Ovary (tissue), 9 donors: ENCODE measurements around the gene DHRS12. TPM values are rescaled to one million over a fixed set of nuclear protein-coding genes. Genes with fewer than 3 reads are reported as not detected.
A peak's percentile ranks its signal among the peaks of the same experiment; 100 is the strongest.

Experiments
- DNase-seq, 5 donors: peaks; one replicate each; pipeline ENCODE4 v3.0.0-alpha.2; 2019 to 2020
- H3K27ac ChIP-seq, 2 donors: fragments of 200-600 bp; one replicate each; pipeline versions ENCODE4 v1.5.1 to v1.8.0; 2019 to 2022
- H3K27me3 ChIP-seq: fragments of 200-600 bp; one replicate; pipeline ENCODE4 v1.8.0; 2022
- H3K36me3 ChIP-seq: fragments of 200-600 bp; sonication (generic); one replicate; pipeline ENCODE4 v1.5.1; 2019
- H3K4me1 ChIP-seq: one replicate; pipeline ENCODE4 v1.8.1; 2013; ENCODE audit warnings: mild to moderate bottlenecking, moderate library complexity; ENCODE audit not compliant: insufficient read depth
- H3K4me3 ChIP-seq: fragments of 200-600 bp; sonication (generic); one replicate; pipeline ENCODE4 v1.5.1; 2017
- H3K9me3 ChIP-seq, 2 donors: fragments of 200-600 bp in 1 of 2; sonication (generic) in 1 of 2; one replicate each; pipeline versions ENCODE4 v1.5.1 to v1.8.1; 2013 to 2019; ENCODE audit warnings: mild to moderate bottlenecking in 1 of 2, moderate library complexity in 1 of 2
- EP300 ChIP-seq: sonication (generic); formaldehyde crosslinking; IDR thresholded peaks from one replicate; pipeline ENCODE4 v1.6.1; 2017; ENCODE audit warnings: antibody characterized with exemption
- POLR2A ChIP-seq: fragments of 450-650 bp; IDR thresholded peaks from one replicate; pipeline ENCODE4 v1.6.1; 2017; ENCODE audit warnings: antibody characterized with exemption, mild to moderate bottlenecking, moderate library complexity
- WGBS, 3 donors: extraction: QIAGEN DNeasy Blood & Tissue Kit in 1 of 3; methylation state at CpG; one replicate each; pipeline versions ENCODE4 v1.1.5 to v1.1.7; 2013 to 2017; 5-methylcytosine and 5-hydroxymethylcytosine counted together
- intact Hi-C, 4 donors: fragments of 100-400 bp; cut with DNase I; formaldehyde crosslinking; loops; one replicate each; pipeline versions ENCODE4 v1.11.0 to v1.15.1; 2022 to 2023
- polyA plus RNA-seq, 2 donors: library from polyadenylated mRNA; stranded (reverse); fragments of 200-250 nt in 1 of 2; fragments of 350-450 nt in 1 of 2; fragmentation: Illumina TruSeq in 1 of 2; extraction: RNeasy Lipid Tissue Mini Kit (QIAGEN cat#74804) in 1 of 2; gene quantifications; one replicate each; pipeline ENCODE4 v1.2.3, GENCODE V29; 2013 to 2014
- total RNA-seq, 7 donors: library from RNA; depleted of rRNA in 2 of 7; stranded (reverse); fragments of >200 nt in 2 of 7; fragmentation: NEBNext Ultra II Directional in 3 of 7; extraction: Animal tissue kit (Norgen Biotek cat#: 25700) in 3 of 7; gene quantifications; one replicate each; pipeline versions ENCODE4 v1.1.0 to v1.2.4, GENCODE V29; 2016 to 2023
- TF ChIP-seq, protein P1 (sequence below), 3 donors: fragments of 450-650 bp in 2 of 3; fragments of 200-600 bp in 1 of 3; IDR thresholded peaks; one replicate each; pipeline versions ENCODE4 v1.5.1 to v1.8.0; 2016 to 2022; ENCODE audit warnings: antibody characterized with exemption in 3 of 3, mild to moderate bottlenecking in 1 of 3
- donor health status: DM: no; HTN: no; CAD: no; lungs with moderate emphysema.
- donor health status: DM: no; HTN: no; CAD: no.
- donor health status: Bipolar disorder and iron deficiency.
- donor health status: DM: yes; HTN: yes; CAD: no.
- donor health status: DM: no; HTN: no; CAD: no.
- donor health status: DM: yes; HTN: yes; CAD: no.

Gene DHRS12
- total and polyA plus RNA-seq, 9 donors = 9.7 to 29.1 (median 18.3) TPM

DNA sequence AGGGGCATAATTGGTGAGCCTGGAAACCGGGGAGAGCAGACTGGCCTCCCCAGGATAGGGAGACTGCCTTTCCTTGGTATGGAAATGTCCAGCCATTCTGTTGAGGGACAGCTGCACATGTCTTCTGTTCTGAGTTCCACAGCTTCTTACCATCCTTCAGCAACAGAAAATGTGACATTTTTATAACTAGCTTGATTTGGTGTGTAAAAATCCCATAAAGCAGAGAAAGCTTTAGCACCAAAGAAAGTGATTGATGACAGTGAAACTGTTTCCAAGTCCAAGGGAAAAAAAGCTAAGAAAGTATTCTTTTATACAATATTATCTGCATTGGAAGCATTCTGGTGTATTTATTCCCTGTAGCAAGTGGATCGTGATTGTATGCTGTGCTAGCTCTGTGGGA lies 61.9 kb downstream of the DHRS12 start:
- H3K27ac ChIP-seq = no peak overlapping the region
- no peaks in the 10 kb centered on the region for H3K27me3 ChIP-seq
- DNase-seq = no peak
- TF ChIP-seq EP300 (no peak), POLR2A (no peak)
- TF ChIP-seq, protein P1, sequence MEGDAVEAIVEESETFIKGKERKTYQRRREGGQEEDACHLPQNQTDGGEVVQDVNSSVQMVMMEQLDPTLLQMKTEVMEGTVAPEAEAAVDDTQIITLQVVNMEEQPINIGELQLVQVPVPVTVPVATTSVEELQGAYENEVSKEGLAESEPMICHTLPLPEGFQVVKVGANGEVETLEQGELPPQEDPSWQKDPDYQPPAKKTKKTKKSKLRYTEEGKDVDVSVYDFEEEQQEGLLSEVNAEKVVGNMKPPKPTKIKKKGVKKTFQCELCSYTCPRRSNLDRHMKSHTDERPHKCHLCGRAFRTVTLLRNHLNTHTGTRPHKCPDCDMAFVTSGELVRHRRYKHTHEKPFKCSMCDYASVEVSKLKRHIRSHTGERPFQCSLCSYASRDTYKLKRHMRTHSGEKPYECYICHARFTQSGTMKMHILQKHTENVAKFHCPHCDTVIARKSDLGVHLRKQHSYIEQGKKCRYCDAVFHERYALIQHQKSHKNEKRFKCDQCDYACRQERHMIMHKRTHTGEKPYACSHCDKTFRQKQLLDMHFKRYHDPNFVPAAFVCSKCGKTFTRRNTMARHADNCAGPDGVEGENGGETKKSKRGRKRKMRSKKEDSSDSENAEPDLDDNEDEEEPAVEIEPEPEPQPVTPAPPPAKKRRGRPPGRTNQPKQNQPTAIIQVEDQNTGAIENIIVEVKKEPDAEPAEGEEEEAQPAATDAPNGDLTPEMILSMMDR (IDR thresholded peaks at IDR 0.05) = no peak
- 68 to 71% (median 70%) methylated on average over 2 of the region's 2 CpGs for WGBS, 3 donors
- H3K4me3 ChIP-seq = no peak overlapping the region
- no peaks in the 10 kb centered on the region for H3K9me3 ChIP-seq
- intact Hi-C loops = no loop called here
- H3K4me1 ChIP-seq = peaks cover 12% of the 10 kb centered on the region
- no peaks in the 10 kb centered on the region for H3K36me3 ChIP-seq

DNA sequence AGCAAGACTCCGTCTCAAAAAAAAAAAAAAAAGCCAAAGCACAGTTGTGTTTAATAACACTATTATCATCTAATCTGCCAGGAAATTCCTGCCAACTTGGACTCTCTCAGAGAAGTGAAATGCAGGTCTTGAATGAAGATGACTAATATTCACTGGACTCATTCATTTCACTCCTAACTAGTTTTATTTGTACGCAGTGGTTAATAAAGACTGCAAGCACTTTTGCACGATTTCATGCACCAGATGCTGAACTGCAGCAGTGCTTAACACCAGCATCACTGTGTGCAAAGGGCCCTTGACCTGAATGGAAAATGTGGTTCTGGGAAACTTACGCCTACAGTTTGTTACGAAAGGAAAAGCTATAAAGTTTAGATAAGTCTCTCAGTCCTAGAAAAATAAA lies 63.3 kb downstream of the DHRS12 start:
- DNase-seq = no peak
- no peaks in the 10 kb centered on the region for H3K27me3 ChIP-seq
- H3K4me1 ChIP-seq = peaks cover 12% of the 10 kb centered on the region
- TF ChIP-seq EP300 (no peak), POLR2A (no peak)
- TF ChIP-seq, protein P1 (IDR thresholded peaks at IDR 0.05) = no peak
- no peaks in the 10 kb centered on the region for H3K9me3 ChIP-seq
- H3K27ac ChIP-seq = no peak overlapping the region
- intact Hi-C loops = no loop called here
- no peaks in the 10 kb centered on the region for H3K36me3 ChIP-seq
- WGBS, 3 donors = 18 to 40% (median 27%) methylated on average over 5 of the region's 5 CpGs
- H3K4me3 ChIP-seq = no peak overlapping the region

DNA sequence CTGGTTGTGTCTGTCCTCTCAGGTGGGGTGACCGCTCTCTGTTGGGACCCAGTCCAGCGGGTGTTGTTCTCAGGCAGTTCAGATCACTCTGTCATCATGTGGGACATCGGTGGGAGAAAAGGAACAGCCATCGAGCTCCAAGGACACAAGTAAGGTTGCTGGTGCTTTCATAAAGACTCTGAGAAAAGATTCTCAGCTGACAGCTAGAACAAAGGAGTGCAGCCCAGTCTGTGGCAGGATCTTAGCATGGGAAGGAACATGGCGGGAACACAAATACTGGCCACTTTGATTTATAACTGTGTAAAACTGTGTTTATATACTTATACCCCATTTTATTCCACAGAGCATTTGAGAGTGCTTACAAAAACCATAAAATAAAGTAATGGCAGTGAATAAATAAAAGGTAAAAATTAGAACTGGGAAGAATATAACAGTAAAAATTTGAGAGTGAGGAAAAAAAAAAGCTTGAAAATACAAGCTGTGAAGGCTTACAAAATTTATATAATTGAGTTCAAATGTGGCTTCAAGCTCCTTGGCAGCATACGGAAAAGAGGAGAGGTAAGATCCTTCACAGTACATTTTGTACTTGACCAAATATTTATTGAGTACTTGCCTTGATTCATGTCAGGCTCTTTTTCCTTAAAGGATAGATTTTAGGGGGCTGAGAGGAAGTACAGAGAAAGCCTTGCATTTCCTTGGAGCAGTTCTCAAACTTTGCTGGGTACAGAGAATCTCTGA lies 64.8 kb downstream of the DHRS12 start:
- Histone ChIP-seq H3K27ac (peak overlapping the region in 1 of 2 donors; percentile 36), H3K4me3 (no peak overlapping the region), H3K9me3 (no peaks in the 10 kb centered on the region), H3K27me3 (no peaks in the 10 kb centered on the region), H3K4me1 (peaks cover 12% of the 10 kb centered on the region), H3K36me3 (no peaks in the 10 kb centered on the region)
- WGBS, 3 donors = 58 to 68% (median 59%) methylated on average over 6 of the region's 6 CpGs
- DNase-seq = no peak
- intact Hi-C loops = loop anchor here in 3 of 4 donors (10.0 kb wide), 4 partner anchors 66 to 294 kb away; partner anchors contain the start of genes INTS6 (in 2 of the 3), DHRS12 (in 1 of the 3) and WDFY2 (in 1 of the 3)
- TF ChIP-seq, protein P1 (IDR thresholded peaks at IDR 0.05) = no peak
- no peak for TF ChIP-seq EP300
- no peak for TF ChIP-seq POLR2A

DNA sequence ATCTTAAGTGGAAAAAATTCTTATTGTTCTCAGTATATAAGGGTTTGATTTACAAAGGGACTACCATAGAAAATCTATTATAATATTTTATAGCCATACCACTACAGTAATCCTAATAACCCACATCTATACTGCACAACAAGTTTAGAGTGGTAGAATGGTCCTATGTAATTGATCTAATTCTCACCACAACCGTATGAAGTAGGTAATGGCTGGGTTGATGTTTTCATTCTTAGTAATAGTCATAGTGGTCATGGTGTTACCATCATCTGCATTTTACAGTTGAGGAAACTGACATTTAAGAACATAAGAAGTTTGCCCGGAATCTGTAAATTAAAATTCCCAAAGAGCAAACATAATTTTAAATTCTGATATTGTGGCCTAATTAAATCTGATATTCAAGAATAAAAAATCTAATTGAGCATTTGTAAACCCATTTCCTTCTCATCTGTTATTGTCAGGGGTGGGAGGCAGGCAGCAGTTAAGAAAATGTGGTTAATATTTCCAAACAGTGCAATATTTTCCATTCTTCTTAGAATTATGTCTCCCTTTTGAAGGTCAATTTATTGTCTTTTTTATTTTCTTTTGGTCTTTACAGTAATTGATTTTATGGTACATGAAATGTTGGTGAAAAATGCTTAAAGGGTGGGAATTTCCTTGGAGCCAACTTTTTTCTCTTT lies 65.6 kb downstream of the DHRS12 start:
- Histone ChIP-seq H3K36me3 (no peaks in the 10 kb centered on the region), H3K27ac (no peak overlapping the region), H3K4me3 (no peak overlapping the region), H3K27me3 (no peaks in the 10 kb centered on the region), H3K9me3 (no peaks in the 10 kb centered on the region), H3K4me1 (peaks cover 12% of the 10 kb centered on the region)
- 80 to 88% (median 85%) methylated on average over 2 of the region's 2 CpGs for WGBS, 3 donors
- TF ChIP-seq, protein P1 (IDR thresholded peaks at IDR 0.05) = no peak
- no peak for TF ChIP-seq POLR2A
- TF ChIP-seq EP300 = no peak
- no peak for DNase-seq
- intact Hi-C loops = loop anchor here in 3 of 4 donors (10.0 kb wide), 4 partner anchors 66 to 294 kb away; partner anchors contain the start of genes INTS6 (in 2 of the 3), DHRS12 (in 1 of the 3) and WDFY2 (in 1 of the 3)
